ENCODE data around the gene APOL1. TPM values are rescaled to one million over a fixed set of nuclear protein-coding genes. Genes with fewer than 3 reads are reported as not detected.

The APOL1 gene
- total and polyA plus RNA-seq, 2 of the 13 experiments (the other 11 are each of a cell fraction or from before 2014, with no cell fraction given), result 20.3 to 75.0 TPM

DNA sequence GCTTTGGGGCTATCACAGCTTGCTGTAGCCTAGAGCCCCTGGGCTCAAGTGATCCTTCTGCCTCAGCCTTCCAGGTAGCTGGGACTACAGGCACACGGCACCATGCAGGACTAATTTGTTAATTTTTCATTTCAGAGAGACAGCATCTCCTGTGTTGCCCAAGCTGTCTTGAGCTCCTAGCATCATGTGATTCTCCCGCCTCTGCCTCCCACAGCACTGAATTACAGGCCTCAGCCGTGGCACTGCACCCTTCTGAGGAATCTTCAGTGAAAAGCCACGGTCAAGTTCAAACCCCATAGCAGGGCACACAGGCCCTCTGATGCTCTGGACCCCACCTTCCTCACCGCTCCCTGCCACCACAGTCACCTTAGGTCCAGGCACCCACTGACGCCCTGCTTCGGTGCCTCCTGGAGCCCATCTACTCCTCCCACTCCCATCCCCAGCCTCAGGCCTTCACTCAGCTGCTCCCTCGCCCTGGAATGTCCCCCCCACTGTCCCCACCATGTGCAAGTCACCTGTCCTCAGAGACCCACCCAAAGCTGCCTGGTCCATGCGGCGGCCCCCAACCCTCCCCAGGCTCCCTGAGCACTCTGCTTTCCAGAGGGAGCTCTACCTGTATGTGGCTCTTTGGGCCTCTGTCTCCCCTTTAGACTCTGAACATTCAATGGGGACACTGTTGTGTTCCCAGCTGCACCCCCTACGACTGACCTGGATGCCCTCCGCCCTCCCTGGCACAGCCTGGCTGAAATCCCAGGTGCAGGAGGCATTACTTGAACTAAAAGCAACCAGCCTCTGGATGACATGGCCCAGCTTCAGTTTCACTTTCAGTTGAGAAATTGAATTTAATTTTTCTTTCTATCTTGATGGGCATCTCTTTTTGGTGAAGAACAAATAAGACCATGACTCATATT, 15.2 kb upstream of the APOL1 start:
- ChIA-PET POLR2A (interaction anchor here (0.8 to 6.1 kb wide), 4 partner anchors 14 to 245 kb away, joined by 3 to 102 read pairs (median 7); partner anchors contain the start of genes APOL1 and TXN2), CTCF (ENCODE audit: low intra/inter-chr PET ratio, low total read pairs) (interaction anchor here (1.4 kb wide), 1 partner anchor 16 kb away, joined by 3 read pairs; no protein-coding TSS in a partner anchor)
- intact Hi-C loops (cut with micrococcal nuclease; ENCODE audit: unreplicated experiment), result loop anchor here (2.0 to 5.0 kb wide), 2 partner anchors 35 to 39 kb away; partner anchors contain the start of gene APOL4
- in situ Hi-C loops (cut with HindIII; ENCODE audit: extremely low pct_ligation_motif_present, low pct_unique_long_range_greater_than_20kb), result loop anchor here (10.0 kb wide), 1 partner anchor 47 kb away; no protein-coding TSS in a partner anchor
- no peaks in the 10 kb centered on the region; a peak in 1 of 5 replicates for H3K27me3 ChIP-seq (ENCODE audit: control insufficient read depth in 1 of 2, insufficient read depth in 2 of 2, low read length in 2 of 2)
- peak overlapping the region; percentile 94 for H3K4me2 ChIP-seq (ENCODE audit: low read depth, low read length)
- no peaks in the 10 kb centered on the region for H3K9me3 ChIP-seq (ENCODE audit: low read length)
- peak overlapping the region; percentile 71 to 94 (median 81) for H3K4me3 ChIP-seq (replicated peaks in 1 of 3; ENCODE audit: insufficient read depth in 1 of 3, low read depth in 2 of 3, low read length in 3 of 3)
- no peak overlapping the region for H2AFZ ChIP-seq (ENCODE audit: low read length)
- FAIRE-seq (no peak), DNase-seq (ENCODE audit: low spot score) (no peak), ATAC-seq (no peak)
- H3K9ac ChIP-seq (ENCODE audit: insufficient read depth, low read depth, low read length), result peak overlapping the region; percentile 78
- no TSS peak for BruUV-seq (replicated peaks)
- WGBS (ENCODE audit: low lambda C conversion rate), result 46% methylated on average over 9 of the region's 12 CpGs
- H3K27ac ChIP-seq (ENCODE audit: extremely low read length, insufficient read depth, low read length), result peak overlapping the region; percentile 73
- H3K4me1 ChIP-seq (ENCODE audit: insufficient read depth, low read length), result peaks cover 61% of the 10 kb centered on the region
- H4K20me1 ChIP-seq (ENCODE audit: insufficient read depth, low read length), result 0 out of 2 replicates have a peak, but pooled peaks cover 4% of the 10 kb centered on the region
- peaks cover 6 to 23% of the 10 kb centered on the region in 2 experiments; a peak in 3 of 5 replicates for H3K36me3 ChIP-seq (replicated peaks in 1 of 2; ENCODE audit: control insufficient read depth in 1 of 2, insufficient read depth in 2 of 2, low read length in 2 of 2)
- H3K79me2 ChIP-seq (ENCODE audit: insufficient read depth, low read length), result peaks cover 48% of the 10 kb centered on the region
- no peak for TF ChIP-seq EZH2 (conservative IDR thresholded peaks at IDR 0.05; ENCODE audit: low read depth, low read length)
- TF ChIP-seq CHCHD3 (CRISPR knock-in tag; IDR thresholded peaks at IDR 0.05), result no peak
- TF ChIP-seq ZBTB38 (CRISPR knock-in tag; IDR thresholded peaks at IDR 0.05), result peak; percentile 49
- TF ChIP-seq HNRNPL (IDR thresholded peaks at IDR 0.05; ENCODE audit: low read depth, low read length), result 0 out of 2 replicates have a peak, but pooled peaks have one; percentile 18
- peak; percentile 42; the same call in 1 of the 2 replicates for TF ChIP-seq SALL1 (CRISPR knock-in tag; IDR thresholded peaks at IDR 0.05)
- peak; percentile 14; the same call in 1 of the 2 replicates for TF ChIP-seq ZFY (CRISPR knock-in tag; IDR thresholded peaks at IDR 0.05)
- no peak for TF ChIP-seq HHEX (CRISPR knock-in tag; IDR thresholded peaks at IDR 0.05)
- TF ChIP-seq PCBP1 (IDR thresholded peaks at IDR 0.05; ENCODE audit: borderline replicate concordance, low read depth, low read length), result 0 out of 2 replicates have a peak, but pooled peaks have one; percentile 36
- TF ChIP-seq PRMT3 (CRISPR knock-in tag; IDR thresholded peaks at IDR 0.05; ENCODE audit: borderline replicate concordance, low read depth), result 0 out of 2 replicates have a peak, but pooled peaks have one; percentile 34
- TF ChIP-seq POLR2G (IDR thresholded peaks at IDR 0.05; ENCODE audit: low read depth, low read length), result 0 out of 2 replicates have a peak, but pooled peaks have one; percentile 20
- TF ChIP-seq, protein P1, sequence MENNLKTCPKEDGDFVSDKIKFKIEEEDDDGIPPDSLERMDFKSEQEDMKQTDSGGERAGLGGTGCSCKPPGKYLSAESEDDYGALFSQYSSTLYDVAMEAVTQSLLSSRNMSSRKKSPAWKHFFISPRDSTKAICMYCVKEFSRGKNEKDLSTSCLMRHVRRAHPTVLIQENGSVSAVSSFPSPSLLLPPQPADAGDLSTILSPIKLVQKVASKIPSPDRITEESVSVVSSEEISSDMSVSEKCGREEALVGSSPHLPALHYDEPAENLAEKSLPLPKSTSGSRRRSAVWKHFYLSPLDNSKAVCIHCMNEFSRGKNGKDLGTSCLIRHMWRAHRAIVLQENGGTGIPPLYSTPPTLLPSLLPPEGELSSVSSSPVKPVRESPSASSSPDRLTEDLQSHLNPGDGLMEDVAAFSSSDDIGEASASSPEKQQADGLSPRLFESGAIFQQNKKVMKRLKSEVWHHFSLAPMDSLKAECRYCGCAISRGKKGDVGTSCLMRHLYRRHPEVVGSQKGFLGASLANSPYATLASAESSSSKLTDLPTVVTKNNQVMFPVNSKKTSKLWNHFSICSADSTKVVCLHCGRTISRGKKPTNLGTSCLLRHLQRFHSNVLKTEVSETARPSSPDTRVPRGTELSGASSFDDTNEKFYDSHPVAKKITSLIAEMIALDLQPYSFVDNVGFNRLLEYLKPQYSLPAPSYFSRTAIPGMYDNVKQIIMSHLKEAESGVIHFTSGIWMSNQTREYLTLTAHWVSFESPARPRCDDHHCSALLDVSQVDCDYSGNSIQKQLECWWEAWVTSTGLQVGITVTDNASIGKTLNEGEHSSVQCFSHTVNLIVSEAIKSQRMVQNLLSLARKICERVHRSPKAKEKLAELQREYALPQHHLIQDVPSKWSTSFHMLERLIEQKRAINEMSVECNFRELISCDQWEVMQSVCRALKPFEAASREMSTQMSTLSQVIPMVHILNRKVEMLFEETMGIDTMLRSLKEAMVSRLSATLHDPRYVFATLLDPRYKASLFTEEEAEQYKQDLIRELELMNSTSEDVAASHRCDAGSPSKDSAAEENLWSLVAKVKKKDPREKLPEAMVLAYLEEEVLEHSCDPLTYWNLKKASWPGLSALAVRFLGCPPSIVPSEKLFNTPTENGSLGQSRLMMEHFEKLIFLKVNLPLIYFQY (CRISPR knock-in tag; IDR thresholded peaks at IDR 0.05; ENCODE audit: borderline replicate concordance), result no peak
- TF ChIP-seq, protein P2, sequence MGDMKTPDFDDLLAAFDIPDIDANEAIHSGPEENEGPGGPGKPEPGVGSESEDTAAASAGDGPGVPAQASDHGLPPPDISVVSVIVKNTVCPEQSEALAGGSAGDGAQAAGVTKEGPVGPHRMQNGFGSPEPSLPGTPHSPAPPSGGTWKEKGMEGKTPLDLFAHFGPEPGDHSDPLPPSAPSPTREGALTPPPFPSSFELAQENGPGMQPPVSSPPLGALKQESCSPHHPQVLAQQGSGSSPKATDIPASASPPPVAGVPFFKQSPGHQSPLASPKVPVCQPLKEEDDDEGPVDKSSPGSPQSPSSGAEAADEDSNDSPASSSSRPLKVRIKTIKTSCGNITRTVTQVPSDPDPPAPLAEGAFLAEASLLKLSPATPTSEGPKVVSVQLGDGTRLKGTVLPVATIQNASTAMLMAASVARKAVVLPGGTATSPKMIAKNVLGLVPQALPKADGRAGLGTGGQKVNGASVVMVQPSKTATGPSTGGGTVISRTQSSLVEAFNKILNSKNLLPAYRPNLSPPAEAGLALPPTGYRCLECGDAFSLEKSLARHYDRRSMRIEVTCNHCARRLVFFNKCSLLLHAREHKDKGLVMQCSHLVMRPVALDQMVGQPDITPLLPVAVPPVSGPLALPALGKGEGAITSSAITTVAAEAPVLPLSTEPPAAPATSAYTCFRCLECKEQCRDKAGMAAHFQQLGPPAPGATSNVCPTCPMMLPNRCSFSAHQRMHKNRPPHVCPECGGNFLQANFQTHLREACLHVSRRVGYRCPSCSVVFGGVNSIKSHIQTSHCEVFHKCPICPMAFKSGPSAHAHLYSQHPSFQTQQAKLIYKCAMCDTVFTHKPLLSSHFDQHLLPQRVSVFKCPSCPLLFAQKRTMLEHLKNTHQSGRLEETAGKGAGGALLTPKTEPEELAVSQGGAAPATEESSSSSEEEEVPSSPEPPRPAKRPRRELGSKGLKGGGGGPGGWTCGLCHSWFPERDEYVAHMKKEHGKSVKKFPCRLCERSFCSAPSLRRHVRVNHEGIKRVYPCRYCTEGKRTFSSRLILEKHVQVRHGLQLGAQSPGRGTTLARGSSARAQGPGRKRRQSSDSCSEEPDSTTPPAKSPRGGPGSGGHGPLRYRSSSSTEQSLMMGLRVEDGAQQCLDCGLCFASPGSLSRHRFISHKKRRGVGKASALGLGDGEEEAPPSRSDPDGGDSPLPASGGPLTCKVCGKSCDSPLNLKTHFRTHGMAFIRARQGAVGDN (CRISPR knock-in tag; IDR thresholded peaks at IDR 0.05), result peak; percentile 65
- TF ChIP-seq MLX (CRISPR knock-in tag; IDR thresholded peaks at IDR 0.05), result no peak
- TF ChIP-seq POGZ (CRISPR knock-in tag; IDR thresholded peaks at IDR 0.05), result no peak
